H1 (cell line): Measurements from ENCODE around the gene PITPNB. TPM values are rescaled to one million over a fixed set of nuclear protein-coding genes. Genes with fewer than 3 reads are reported as not detected.

Source experiments
- CTCF ChIA-PET: fragments of 300-600 bp; sonication (Branson Sonifier 250); formaldehyde crosslinking; loops from one replicate; lab custom pipeline; 2021; ENCODE audit not compliant: partially characterized antibody; lab: Charles Lee
- POLR2A ChIA-PET: fragments of 300-600 bp; sonication (Branson Sonifier 250); formaldehyde crosslinking; loops from one replicate; lab custom pipeline; 2021; ENCODE audit warnings: inconsistent platforms; ENCODE audit not compliant: partially characterized antibody; lab: Charles Lee
- DNase-seq, 2 experiments: peaks; one replicate each; pipeline versions ENCODE4 v3.0.0 to v3.0.0-alpha.2; 2010 to 2022; ENCODE audit warnings: low spot score in 2 of 2, low read depth in 1 of 2, mixed read lengths in 1 of 2
- FAIRE-seq: peaks from 2 replicates; lab custom pipeline; 2011; peaks lifted over from hg19 to GRCh38; lab: Jason Lieb, UNC
- H2AFZ ChIP-seq: 2 replicates; pipeline ENCODE4 v1.8.1; 2012; ENCODE audit warnings: low read length, inconsistent platforms
- H2AK5ac ChIP-seq: 2 replicates; pipeline ENCODE4 v1.6.1; 2013; ENCODE audit warnings: low read depth, low read length
- H2BK120ac ChIP-seq: replicated peaks from 2 replicates; pipeline ENCODE3; 2013; ENCODE audit warnings: low read depth, low read length, inconsistent platforms
- H2BK12ac ChIP-seq: 2 replicates; pipeline ENCODE4 v1.6.1; 2013; ENCODE audit warnings: low read depth, low read length
- H2BK15ac ChIP-seq: 2 replicates; pipeline ENCODE4 v1.6.1; 2013; ENCODE audit warnings: low read length
- H2BK20ac ChIP-seq: 2 replicates; pipeline ENCODE4 v1.6.1; 2013; ENCODE audit warnings: low read length
- H2BK5ac ChIP-seq: 2 replicates; pipeline ENCODE4 v1.6.1; 2013; ENCODE audit warnings: low read depth, low read length
- H3K14ac ChIP-seq: 2 replicates; pipeline ENCODE4 v1.6.1; 2013; ENCODE audit warnings: inconsistent platforms; ENCODE audit not compliant: insufficient read length
- H3K18ac ChIP-seq: 2 replicates; pipeline ENCODE4 v1.6.1; 2013; ENCODE audit warnings: low read length; ENCODE audit errors: extremely low read depth
- H3K23ac ChIP-seq: 2 replicates; pipeline ENCODE4 v1.6.1; 2013; ENCODE audit warnings: inconsistent platforms; ENCODE audit not compliant: insufficient read length
- H3K23me2 ChIP-seq: 2 replicates; pipeline ENCODE4 v1.6.1; 2013; ENCODE audit warnings: low read depth, low read length
- H3K27ac ChIP-seq: 2 replicates; pipeline ENCODE4 v1.6.1; 2011; ENCODE audit warnings: low read depth, low read length, inconsistent platforms
- H3K27me3 ChIP-seq, 4 experiments: replicated peaks in 1 of 4; 1 replicate in 1 of 4; 2 replicates in 3 of 4; pipeline versions ENCODE4 v1.6.1 to v1.8.1; 2011 to 2013; ENCODE audit warnings: low read length in 3 of 4, mild to moderate bottlenecking in 3 of 4, inconsistent platforms in 2 of 4, mixed read lengths in 2 of 4, moderate library complexity in 1 of 4; ENCODE audit not compliant: control insufficient read depth in 3 of 4, insufficient read depth in 3 of 4; ENCODE audit errors: extremely low read depth in 1 of 4
- H3K36me3 ChIP-seq, 4 experiments: 2 replicates each; pipeline versions ENCODE4 v1.6.1 to v1.8.1; 2011 to 2013; ENCODE audit warnings: mild to moderate bottlenecking in 4 of 4, low read length in 3 of 4, moderate library complexity in 2 of 4, control low read depth in 1 of 4, inconsistent platforms in 1 of 4; ENCODE audit not compliant: insufficient read depth in 4 of 4, control insufficient read depth in 2 of 4
- H3K4ac ChIP-seq: replicated peaks from 2 replicates; pipeline ENCODE3; 2013; ENCODE audit warnings: low read length, low read depth, mixed read lengths, inconsistent platforms; ENCODE audit not compliant: insufficient read length
- H3K4me1 ChIP-seq, 4 experiments: replicated peaks in 1 of 4; 1 replicate in 1 of 4; 2 replicates in 3 of 4; pipeline versions ENCODE4 v1.6.1 to v1.8.1; 2011 to 2013; ENCODE audit warnings: low read length in 3 of 4, inconsistent platforms in 2 of 4, mixed read lengths in 1 of 4; ENCODE audit not compliant: insufficient read depth in 4 of 4, control insufficient read depth in 3 of 4
- H3K4me2 ChIP-seq, 2 experiments: 2 replicates each; pipeline versions ENCODE4 v1.6.1 to v1.8.1; 2011 to 2013; ENCODE audit warnings: low read depth in 2 of 2, low read length in 2 of 2, control low read depth in 1 of 2, inconsistent platforms in 1 of 2, mild to moderate bottlenecking in 1 of 2; ENCODE audit not compliant: insufficient read depth in 1 of 2
- H3K4me3 ChIP-seq, 4 experiments: fragments of 200-600, 300-600 bp in 1 of 4; sonication (generic), shearing (Covaris generic), sonication (Bioruptor Twin) in 1 of 4; 2 replicates each; pipeline versions ENCODE4 v1.5.1 to v1.8.1; 2011 to 2016; ENCODE audit warnings: low read length in 4 of 4, low read depth in 3 of 4, control low read depth in 2 of 4, inconsistent platforms in 2 of 4, mild to moderate bottlenecking in 2 of 4, mixed read lengths in 1 of 4, moderate library complexity in 1 of 4; ENCODE audit not compliant: insufficient read depth in 2 of 4; ENCODE audit errors: extremely low read depth in 1 of 4
- H3K56ac ChIP-seq: replicated peaks from 2 replicates; pipeline ENCODE3; 2013; ENCODE audit warnings: low read depth, mild to moderate bottlenecking, mixed read lengths, low read length, inconsistent platforms; ENCODE audit not compliant: insufficient read length
- H3K79me1 ChIP-seq: 2 replicates; pipeline ENCODE4 v1.6.1; 2013; ENCODE audit warnings: low read depth, low read length, control low read depth
- H3K79me2 ChIP-seq, 2 experiments: 2 replicates each; pipeline versions ENCODE4 v1.6.1 to v1.8.1; 2012 to 2013; ENCODE audit warnings: low read length in 2 of 2, mild to moderate bottlenecking in 2 of 2, inconsistent platforms in 1 of 2; ENCODE audit not compliant: insufficient read depth in 2 of 2, control insufficient read depth in 1 of 2
- H3K9ac ChIP-seq, 4 experiments: replicated peaks in 1 of 4; 1 replicate in 1 of 4; 2 replicates in 3 of 4; pipeline versions ENCODE4 v1.6.1 to v1.8.1; 2011 to 2013; ENCODE audit warnings: low read depth in 3 of 4, low read length in 3 of 4, control low read depth in 2 of 4, mild to moderate bottlenecking in 2 of 4, moderate library complexity in 2 of 4, inconsistent platforms in 1 of 4; ENCODE audit errors: extremely low read depth in 1 of 4
- H3K9me3 ChIP-seq, 2 experiments: 2 replicates each; pipeline versions ENCODE4 v1.6.1 to v1.8.1; 2012 to 2013; ENCODE audit warnings: mild to moderate bottlenecking in 2 of 2, moderate library complexity in 2 of 2, control low read depth in 1 of 2, inconsistent platforms in 1 of 2, low read depth in 1 of 2, low read length in 1 of 2, mixed read lengths in 1 of 2; ENCODE audit not compliant: insufficient read depth in 2 of 2
- H4K20me1 ChIP-seq, 2 experiments: replicated peaks in 1 of 2; 2 replicates each; pipeline versions ENCODE3 to v1.8.1; 2011 to 2013; ENCODE audit warnings: inconsistent platforms in 2 of 2, low read length in 2 of 2, mild to moderate bottlenecking in 1 of 2; ENCODE audit not compliant: insufficient read depth in 2 of 2, control insufficient read depth in 1 of 2
- H4K5ac ChIP-seq: 2 replicates; pipeline ENCODE4 v1.6.1; 2013; ENCODE audit warnings: low read length, low read depth, mixed read lengths, inconsistent platforms; ENCODE audit not compliant: insufficient read length
- H4K8ac ChIP-seq: 2 replicates; pipeline ENCODE4 v1.8.0; 2013; ENCODE audit warnings: mild to moderate bottlenecking, moderate library complexity, low read length, inconsistent platforms; ENCODE audit not compliant: insufficient read depth; ENCODE audit errors: extremely low read depth
- H4K91ac ChIP-seq: replicated peaks from 2 replicates; pipeline ENCODE3; 2013; ENCODE audit warnings: low read length, mixed read lengths, inconsistent platforms; ENCODE audit not compliant: insufficient read length
- BRCA1 ChIP-seq: IDR thresholded peaks from 2 replicates; pipeline ENCODE4 v1.6.1; 2012; ENCODE audit warnings: low read depth, low read length, improper control_type of control experiment
- E2F6 ChIP-seq: IDR thresholded peaks from 2 replicates; pipeline ENCODE4 v1.6.1; 2012; ENCODE audit warnings: inconsistent platforms
- POLR2A ChIP-seq, 2 experiments: IDR thresholded peaks; 1 replicate in 1 of 2; 2 replicates in 1 of 2; pipeline ENCODE4 v1.6.1; 2011; ENCODE audit warnings: low read depth in 2 of 2, low read length in 2 of 2, mild to moderate bottlenecking in 2 of 2; ENCODE audit errors: control extremely low read depth in 1 of 2
- SRF ChIP-seq: IDR thresholded peaks from 2 replicates; pipeline ENCODE4 v1.6.1; 2011; ENCODE audit warnings: mild to moderate bottlenecking, low read depth, low read length, moderate library complexity
- TAF7 ChIP-seq: optimal IDR thresholded peaks from 2 replicates; pipeline ENCODE3; 2011; ENCODE audit warnings: low read depth, mild to moderate bottlenecking, inconsistent platforms, low read length, moderate library complexity, borderline replicate concordance
- TBP ChIP-seq: IDR thresholded peaks from 2 replicates; pipeline ENCODE4 v1.6.1; 2011; ENCODE audit warnings: low read depth, low read length, improper control_type of control experiment
- ZNF274 ChIP-seq: IDR thresholded peaks from 2 replicates; pipeline ENCODE4 v1.7.0; 2012; ENCODE audit warnings: low read length, borderline replicate concordance; ENCODE audit errors: extremely low read depth
- polyA plus RNA-seq, 7 experiments: library from polyadenylated mRNA; depleted of rRNA in 3 of 7; stranded (reverse) in 5 of 7; unstranded in 2 of 7; fragments of >200 nt in 5 of 7; fragments of 200-250 nt in 2 of 7; gene quantifications; 1 replicate in 5 of 7; 2 replicates in 1 of 7; 4 replicates in 1 of 7; pipeline versions ENCODE4 v1.2.1 to v1.2.3, GENCODE V29; 2011 to 2013; ENCODE audit warnings: missing spikeins in 2 of 7, mixed read lengths in 2 of 7
- total RNA-seq: library from RNA; stranded (reverse); fragmentation: NEBNext Ultra II Directional; extraction: Animal tissue kit (Norgen Biotek cat#: 25700); gene quantifications from 2 replicates; pipeline ENCODE4 v1.2.1, GENCODE V29; 2021

Gene PITPNB
- total and polyA plus RNA-seq, 2 of the 8 experiments (the other 6 are each of a cell fraction or from before 2014, with no cell fraction given), result 24.6 to 89.3 TPM

- Histone ChIP-seq H3K9me3 (no peaks in the 10 kb centered on the region), H4K8ac (no peak overlapping the region), H3K4me1 (no peaks in the 10 kb centered on the region), H3K56ac (no peak overlapping the region), H2BK15ac (no peak overlapping the region), H2BK5ac (no peak overlapping the region), H4K91ac (no peak overlapping the region)
- POLR2A ChIA-PET, result no interaction called here
- TF ChIP-seq ZNF274, result no peak
- TF ChIP-seq TBP, result no peak
- no peak for TF ChIP-seq POLR2A (IDR thresholded peaks at IDR 0.05; ENCODE audit: control extremely low read depth in 1 of 2, low read depth in 2 of 2, low read length in 2 of 2)
- TF ChIP-seq E2F6, result no peak
- TF ChIP-seq TAF7, result no peak
- no peak for TF ChIP-seq SRF
- no peak for TF ChIP-seq BRCA1
- TF ChIP-seq, all 59 proteins: peak for 0
- Histone ChIP-seq H2BK20ac (no peak overlapping the region), H3K79me1 (peaks cover 4% of the 10 kb centered on the region; the same call in 1 of the 2 replicates), H3K36me3 (peaks cover under 1 to 22% (median 13%) of the 10 kb centered on the region in 4 experiments; a peak in 6 of 8 replicates), H3K27me3 (no peaks in the 10 kb centered on the region), H3K23me2 (no peaks in the 10 kb centered on the region), H3K4me2 (no peak overlapping the region), H3K4me3 (no peak overlapping the region), H2AFZ (no peak overlapping the region), H2BK12ac (no peak overlapping the region), H4K5ac (no peak overlapping the region), H3K18ac (no peak overlapping the region), H3K27ac (no peak overlapping the region), H3K9ac (no peak overlapping the region), H3K79me2 (peaks cover 9 to 73% of the 10 kb centered on the region in 2 experiments), H2BK120ac (no peak overlapping the region), H3K4ac (no peak overlapping the region), H2AK5ac (no peak overlapping the region), H3K14ac (no peak overlapping the region), H3K23ac (no peak overlapping the region), H4K20me1 (peaks cover 5 to 8% of the 10 kb centered on the region in 2 experiments)
- FAIRE-seq, result no peak
- no peak for DNase-seq
- CTCF ChIA-PET, result interaction anchor here (0.7 to 1.3 kb wide), 2 partner anchors 30 to 268 kb away, joined by 4 read pairs; no protein-coding TSS in a partner anchor
Observed at GRCh38 chr22:27912101-27912500, 7.0 kb downstream of the PITPNB start.
